Ovary (tissue), 3 donors: ENCODE measurements around the gene KDELR3.

Experiments
- CTCF ChIP-seq, 3 donors: fragments of 450-650 bp in 2 of 3; fragments of 200-600 bp in 1 of 3; IDR thresholded peaks; one replicate each; pipeline versions ENCODE4 v1.5.1 to v1.8.0; 2016 to 2022; ENCODE audit warnings: antibody characterized with exemption in 3 of 3, mild to moderate bottlenecking in 1 of 3
- EP300 ChIP-seq: sonication (generic); formaldehyde crosslinking; IDR thresholded peaks from one replicate; pipeline ENCODE4 v1.6.1; 2017; ENCODE audit warnings: antibody characterized with exemption
- POLR2A ChIP-seq: fragments of 450-650 bp; IDR thresholded peaks from one replicate; pipeline ENCODE4 v1.6.1; 2017; ENCODE audit warnings: antibody characterized with exemption, mild to moderate bottlenecking, moderate library complexity
- donor health status: DM: no; HTN: no; CAD: no.

- TF ChIP-seq POLR2A (no peak), CTCF (IDR thresholded peaks at IDR 0.05) (no peak), EP300 (no peak)
Measured at GRCh38 chr22:38455530-38456271, 12.2 kb upstream of the KDELR3 start.
